B cell (primary cell): Measurements from ENCODE around the gene SEMA6D. TPM values are rescaled to one million over a fixed set of nuclear protein-coding genes. Genes with fewer than 3 reads are reported as not detected.

Experiments used
- ATAC-seq: fragments of 200-7000 bp; cut with Tn5 transposase; one replicate; pipeline ENCODE4 v1.10.0; 2021; ENCODE audit warnings: low read depth, mild to moderate bottlenecking, moderate number of reproducible peaks, moderate library complexity
- CTCF ChIA-PET: fragments of 350-600 bp; sonication (Branson Sonifier 250); formaldehyde crosslinking; loops from one replicate; lab custom pipeline; 2021; ENCODE audit warnings: antibody characterized with exemption, inconsistent platforms; lab: Charles Lee
- POLR2A ChIA-PET: fragments of 350-600 bp; sonication (Branson Sonifier 250); formaldehyde crosslinking; loops from one replicate; lab custom pipeline; 2021; ENCODE audit warnings: antibody characterized with exemption; lab: Charles Lee
- DNase-seq: peaks from one replicate; pipeline ENCODE4 v3.0.0; 2013
- H2AFZ ChIP-seq: 2 replicates; pipeline ENCODE4 v1.6.1; 2012; ENCODE audit warnings: mild to moderate bottlenecking, low read depth, low read length; ENCODE audit not compliant: insufficient read depth, poor library complexity, severe bottlenecking
- H3K27ac ChIP-seq, 2 donors: 1 replicate in 1 of 2; 2 replicates in 1 of 2; pipeline ENCODE4 v1.5.1; 2012 to 2013; ENCODE audit warnings: low read length in 2 of 2, mild to moderate bottlenecking in 2 of 2, moderate library complexity in 1 of 2
- H3K27me3 ChIP-seq, 4 experiments: fragments of 200-600 bp in 1 of 4; sonication (generic) in 1 of 4; replicated peaks in 1 of 4; 1 replicate in 2 of 4; 2 replicates in 2 of 4; pipeline versions ENCODE4 v1.6.1 to v1.7.0; 2013 to 2016; ENCODE audit warnings: low read length in 3 of 4, mild to moderate bottlenecking in 2 of 4, mixed read lengths in 1 of 4, moderate library complexity in 1 of 4; ENCODE audit not compliant: insufficient read depth in 4 of 4, control insufficient read depth in 3 of 4; ENCODE audit errors: control extremely low read depth in 1 of 4
- H3K36me3 ChIP-seq, 2 experiments: replicated peaks in 1 of 2; 1 replicate in 1 of 2; 2 replicates in 1 of 2; pipeline versions ENCODE4 v1.6.1 to v1.7.1; 2013; ENCODE audit warnings: low read length in 1 of 2; ENCODE audit not compliant: insufficient read depth in 2 of 2, control insufficient read depth in 1 of 2; ENCODE audit errors: control extremely low read depth in 1 of 2, extremely low read depth in 1 of 2
- H3K4me1 ChIP-seq, 2 donors: fragments of 200-600 bp in 1 of 2; sonication (generic) in 1 of 2; 1 replicate in 1 of 2; 2 replicates in 1 of 2; pipeline versions ENCODE4 v1.5.1 to v1.6.1; 2013 to 2017; ENCODE audit warnings: low read length in 2 of 2; ENCODE audit not compliant: control insufficient read depth in 2 of 2, insufficient read depth in 2 of 2
- H3K4me2 ChIP-seq: replicated peaks from 2 replicates; pipeline ENCODE3; 2012; ENCODE audit warnings: mild to moderate bottlenecking, low read depth, low read length; ENCODE audit not compliant: poor library complexity, severe bottlenecking
- H3K4me3 ChIP-seq, 5 experiments: fragments of 200-600 bp in 1 of 5; sonication (generic) in 1 of 5; 1 replicate in 3 of 5; 2 replicates in 2 of 5; pipeline versions ENCODE4 v1.5.1 to v1.7.0; 2011 to 2016; ENCODE audit warnings: low read length in 4 of 5, mild to moderate bottlenecking in 4 of 5, low read depth in 2 of 5, control low read depth in 1 of 5, moderate library complexity in 1 of 5; ENCODE audit not compliant: insufficient read depth in 1 of 5; ENCODE audit errors: control extremely low read depth in 1 of 5, extremely low read depth in 1 of 5
- H3K79me2 ChIP-seq: fragments of 200-600 bp; sonication (generic); one replicate; pipeline ENCODE4 v1.6.0; 2016; ENCODE audit warnings: low read length; ENCODE audit not compliant: control insufficient read depth, insufficient read depth
- H3K9ac ChIP-seq: fragments of 200-600 bp; sonication (generic); 2 replicates; pipeline ENCODE4 v1.6.1; 2017; ENCODE audit warnings: mild to moderate bottlenecking, low read length, moderate library complexity
- H3K9me3 ChIP-seq, 3 donors: one replicate each; pipeline versions ENCODE4 v1.6.1 to v1.7.1; 2013; ENCODE audit warnings: low read length in 2 of 3; ENCODE audit not compliant: control insufficient read depth in 2 of 3, insufficient read depth in 1 of 3; ENCODE audit errors: control extremely low read depth in 1 of 3
- H4K20me1 ChIP-seq: 2 replicates; pipeline ENCODE4 v1.6.0; 2012; ENCODE audit warnings: mild to moderate bottlenecking, low read length; ENCODE audit not compliant: insufficient read depth, control insufficient read depth, poor library complexity, severe bottlenecking
- H3K27ac Mint-ChIP-seq: one replicate; pipeline ENCODE4 v1.8.0; 2021; ENCODE audit warnings: mixed read lengths
- H3K27me3 Mint-ChIP-seq: one replicate; pipeline ENCODE4 v1.8.0; 2021; ENCODE audit warnings: mixed read lengths
- H3K4me1 Mint-ChIP-seq: one replicate; pipeline ENCODE4 v1.8.0; 2021; ENCODE audit warnings: mixed read lengths
- H3K4me3 Mint-ChIP-seq: one replicate; pipeline ENCODE4 v1.8.0; 2021; ENCODE audit warnings: mixed read lengths
- H3K9me3 Mint-ChIP-seq: one replicate; pipeline ENCODE4 v1.8.0; 2022; ENCODE audit warnings: mixed read lengths; ENCODE audit not compliant: insufficient read depth
- EZH2 ChIP-seq: IDR thresholded peaks from 2 replicates; pipeline ENCODE4 v1.6.1; 2012; ENCODE audit warnings: borderline replicate concordance, low read depth, mild to moderate bottlenecking, moderate library complexity, low read length; ENCODE audit not compliant: insufficient read depth, poor library complexity, severe bottlenecking
- WGBS: methylation state at CpG from one replicate; pipeline ENCODE4 v1.1.5; 2013; ENCODE audit warnings: missing lambda C conversion rate; ENCODE audit not compliant: insufficient coverage; 5-methylcytosine and 5-hydroxymethylcytosine counted together
- intact Hi-C: fragments of 100-400 bp; cut with micrococcal nuclease; formaldehyde crosslinking; loops from one replicate; pipeline ENCODE4 v1.10.0; 2022
- polyA plus RNA-seq: library from polyadenylated mRNA; depleted of rRNA; stranded (reverse); fragments of >200 nt; gene quantifications from 2 replicates; pipeline ENCODE4 v1.2.3, GENCODE V29; 2012
- total RNA-seq, 2 donors: library from RNA; stranded (reverse); fragments of 120-200 nt in 1 of 2; gene quantifications; 1 replicate in 1 of 2; 2 replicates in 1 of 2; pipeline versions ENCODE4 v1.2.3 to v1.2.4, GENCODE V29; 2013 to 2022
- TF ChIP-seq, protein P1 (sequence below): fragments of 200-600 bp; IDR thresholded peaks from one replicate; pipeline ENCODE4 v1.8.0; 2022; ENCODE audit warnings: antibody characterized with exemption, mild to moderate bottlenecking

Gene SEMA6D
- total and polyA plus RNA-seq, 2 donors (not counting 1 experiment from before 2014, with no cell fraction given), result not detected

- intact Hi-C loops, result no loop called here
- Histone ChIP-seq H3K9ac (no peak overlapping the region), H3K27me3 (peaks cover 0 to 22% (median 16%) of the 10 kb centered on the region in 4 experiments), H3K36me3 (no peaks in the 10 kb centered on the region), H4K20me1 (no peaks in the 10 kb centered on the region), H3K27ac (no peak overlapping the region), H3K4me3 (no peak overlapping the region), H3K79me2 (no peaks in the 10 kb centered on the region), H3K4me1 (peaks cover 0 to 5% of the 10 kb centered on the region in 2 donors), H3K4me2 (no peak overlapping the region), H2AFZ (no peak overlapping the region), H3K9me3 (peaks cover 0 to 4% (median 2%) of the 10 kb centered on the region in 3 donors)
- ATAC-seq (no peak), DNase-seq (no peak)
- no peak for TF ChIP-seq EZH2
- TF ChIP-seq, protein P1, sequence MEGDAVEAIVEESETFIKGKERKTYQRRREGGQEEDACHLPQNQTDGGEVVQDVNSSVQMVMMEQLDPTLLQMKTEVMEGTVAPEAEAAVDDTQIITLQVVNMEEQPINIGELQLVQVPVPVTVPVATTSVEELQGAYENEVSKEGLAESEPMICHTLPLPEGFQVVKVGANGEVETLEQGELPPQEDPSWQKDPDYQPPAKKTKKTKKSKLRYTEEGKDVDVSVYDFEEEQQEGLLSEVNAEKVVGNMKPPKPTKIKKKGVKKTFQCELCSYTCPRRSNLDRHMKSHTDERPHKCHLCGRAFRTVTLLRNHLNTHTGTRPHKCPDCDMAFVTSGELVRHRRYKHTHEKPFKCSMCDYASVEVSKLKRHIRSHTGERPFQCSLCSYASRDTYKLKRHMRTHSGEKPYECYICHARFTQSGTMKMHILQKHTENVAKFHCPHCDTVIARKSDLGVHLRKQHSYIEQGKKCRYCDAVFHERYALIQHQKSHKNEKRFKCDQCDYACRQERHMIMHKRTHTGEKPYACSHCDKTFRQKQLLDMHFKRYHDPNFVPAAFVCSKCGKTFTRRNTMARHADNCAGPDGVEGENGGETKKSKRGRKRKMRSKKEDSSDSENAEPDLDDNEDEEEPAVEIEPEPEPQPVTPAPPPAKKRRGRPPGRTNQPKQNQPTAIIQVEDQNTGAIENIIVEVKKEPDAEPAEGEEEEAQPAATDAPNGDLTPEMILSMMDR, result no peak
- H3K27me3 Mint-ChIP-seq, result peaks cover 45% of the 10 kb centered on the region
- peaks cover 10% of the 10 kb centered on the region for H3K4me1 Mint-ChIP-seq
- H3K9me3 Mint-ChIP-seq, result no peaks in the 10 kb centered on the region
- no peak overlapping the region for H3K27ac Mint-ChIP-seq
- no peak overlapping the region for H3K4me3 Mint-ChIP-seq
- POLR2A ChIA-PET, result no interaction called here
- 100% methylated on average over 4 of the region's 7 CpGs for WGBS
- CTCF ChIA-PET, result no interaction called here
These were observed 1.9 kb upstream of the SEMA6D start for GRCh38 chr15:47715402-47715801.

DNA sequence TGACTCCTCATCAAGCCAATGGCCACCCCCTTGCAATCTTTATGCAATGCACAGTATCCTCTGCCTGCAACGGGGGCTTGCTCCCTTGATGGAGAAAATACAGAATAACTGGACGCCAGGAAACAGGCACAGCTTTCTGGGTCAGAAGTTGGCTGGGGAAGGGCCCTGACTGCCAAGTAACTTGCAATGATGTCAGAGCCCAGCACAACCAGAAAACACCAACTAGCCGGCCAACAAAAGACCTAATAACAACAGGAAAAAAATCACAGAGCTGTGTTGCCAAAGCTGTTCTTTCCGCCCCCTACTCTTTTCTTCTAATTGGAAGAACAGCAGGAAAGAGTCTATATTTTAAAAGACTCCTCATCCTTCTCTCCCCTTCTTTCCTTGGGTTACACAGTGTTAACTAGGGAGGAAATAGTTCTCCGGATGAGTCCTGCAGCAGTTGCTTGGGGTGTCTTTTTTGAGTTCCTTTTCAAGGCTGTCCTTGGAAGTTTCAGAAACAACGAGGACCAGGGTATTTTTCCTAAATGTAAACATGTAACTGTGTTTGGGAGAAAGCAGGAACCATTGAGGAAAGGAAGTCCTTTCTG is 1.4 kb upstream of the SEMA6D start:
- H2AFZ ChIP-seq, result no peak overlapping the region
- intact Hi-C loops, result no loop called here

More for the DNA sequence above, 1.4 kb upstream of the SEMA6D start:
- no peak overlapping the region for H3K4me2 ChIP-seq
- no peaks in the 10 kb centered on the region for H4K20me1 ChIP-seq
- CTCF ChIA-PET, result no interaction called here
- no peaks in the 10 kb centered on the region for H3K79me2 ChIP-seq
- no peak for DNase-seq
- peaks cover 0 to 4% (median 2%) of the 10 kb centered on the region in 3 donors for H3K9me3 ChIP-seq
- no peak overlapping the region for H3K9ac ChIP-seq
- H3K9me3 Mint-ChIP-seq, result no peaks in the 10 kb centered on the region
- peaks cover 0 to 5% of the 10 kb centered on the region in 2 donors for H3K4me1 ChIP-seq
- H3K36me3 ChIP-seq, result no peaks in the 10 kb centered on the region
- no peak for ATAC-seq
- H3K4me3 ChIP-seq, result no peak overlapping the region
- H3K4me3 Mint-ChIP-seq, result no peak overlapping the region
- TF ChIP-seq, protein P1, result no peak
- no peak for TF ChIP-seq EZH2
- POLR2A ChIA-PET, result no interaction called here
- peaks cover 0 to 24% (median 18%) of the 10 kb centered on the region in 4 experiments for H3K27me3 ChIP-seq
- no peak overlapping the region for H3K27ac ChIP-seq
- peaks cover 10% of the 10 kb centered on the region for H3K4me1 Mint-ChIP-seq
- WGBS, result 64% methylated on average over 3 of the region's 6 CpGs
- peaks cover 46% of the 10 kb centered on the region for H3K27me3 Mint-ChIP-seq
- H3K27ac Mint-ChIP-seq, result no peak overlapping the region
